Liver (tissue), 9 donors: ENCODE data around the gene IWS1. TPM values are rescaled to one million over a fixed set of nuclear protein-coding genes. Genes with fewer than 3 reads are reported as not detected.

ENCODE experiments used
- DNase-seq: peaks from one replicate; pipeline ENCODE4 v3.0.0-alpha.2; 2017; ENCODE audit warnings: low spot score
- H3K27ac ChIP-seq, 2 donors: one replicate each; pipeline ENCODE4 v1.7.0; 2013; ENCODE audit warnings: inconsistent platforms in 2 of 2, low read length in 2 of 2, control low read depth in 1 of 2, low read depth in 1 of 2, mild to moderate bottlenecking in 1 of 2
- H3K27me3 ChIP-seq, 4 donors: one replicate each; pipeline versions ENCODE4 v1.6.1 to v1.7.0; 2013; ENCODE audit warnings: low read length in 3 of 4, inconsistent platforms in 1 of 4, mild to moderate bottlenecking in 1 of 4, moderate library complexity in 1 of 4; ENCODE audit not compliant: control insufficient read depth in 4 of 4, insufficient read depth in 4 of 4
- H3K36me3 ChIP-seq, 4 donors: one replicate each; pipeline versions ENCODE4 v1.6.1 to v1.7.0; 2013; ENCODE audit warnings: low read length in 3 of 4, mild to moderate bottlenecking in 3 of 4, low read depth in 1 of 4, moderate library complexity in 1 of 4; ENCODE audit not compliant: control insufficient read depth in 4 of 4, insufficient read depth in 3 of 4
- H3K4me1 ChIP-seq, 4 donors: one replicate each; pipeline versions ENCODE4 v1.6.1 to v1.7.0; 2013; ENCODE audit warnings: low read length in 3 of 4, mild to moderate bottlenecking in 3 of 4, moderate library complexity in 1 of 4; ENCODE audit not compliant: control insufficient read depth in 4 of 4, insufficient read depth in 4 of 4
- H3K4me3 ChIP-seq, 3 donors: one replicate each; pipeline versions ENCODE4 v1.6.1 to v1.7.0; 2013; ENCODE audit warnings: low read length in 3 of 3, control low read depth in 1 of 3, low read depth in 1 of 3, mild to moderate bottlenecking in 1 of 3
- H3K9ac ChIP-seq, 2 donors: one replicate each; pipeline ENCODE4 v1.7.0; 2013; ENCODE audit warnings: low read length in 2 of 2, mild to moderate bottlenecking in 2 of 2, moderate library complexity in 2 of 2, control low read depth in 1 of 2, low read depth in 1 of 2
- H3K9me3 ChIP-seq, 4 donors: one replicate each; pipeline versions ENCODE4 v1.6.1 to v1.7.0; 2013; ENCODE audit warnings: low read length in 3 of 4; ENCODE audit not compliant: control insufficient read depth in 4 of 4
- ATF3 ChIP-seq: IDR thresholded peaks from 2 replicates; pipeline ENCODE4 v1.6.1; 2016; ENCODE audit warnings: antibody characterized with exemption
- EGR1 ChIP-seq, 2 donors: IDR thresholded peaks; 2 replicates each; pipeline ENCODE4 v1.6.1; 2016 to 2018; ENCODE audit warnings: antibody characterized with exemption in 2 of 2, low read depth in 2 of 2
- FOXA1 ChIP-seq: IDR thresholded peaks from 2 replicates; pipeline ENCODE4 v1.6.1; 2016; ENCODE audit warnings: antibody characterized with exemption
- FOXA2 ChIP-seq: IDR thresholded peaks from 2 replicates; pipeline ENCODE4 v1.6.1; 2016; ENCODE audit warnings: antibody characterized with exemption
- GABPA ChIP-seq, 2 donors: IDR thresholded peaks in 1 of 2; conservative IDR thresholded peaks in 1 of 2; 2 replicates each; pipeline ENCODE4 v1.6.1; 2016; ENCODE audit warnings: antibody characterized with exemption in 2 of 2, mild to moderate bottlenecking in 1 of 2, moderate library complexity in 1 of 2
- HNF4A ChIP-seq, 2 donors: conservative IDR thresholded peaks; 2 replicates each; pipeline ENCODE4 v1.6.1; 2016; ENCODE audit warnings: antibody characterized with exemption in 2 of 2, mild to moderate bottlenecking in 2 of 2
- HNF4G ChIP-seq: IDR thresholded peaks from 2 replicates; pipeline ENCODE4 v1.6.1; 2016; ENCODE audit warnings: antibody characterized with exemption
- JUND ChIP-seq, 2 donors: IDR thresholded peaks; 2 replicates each; pipeline ENCODE4 v1.6.1; 2016; ENCODE audit warnings: antibody characterized with exemption in 2 of 2
- NR2F2 ChIP-seq: IDR thresholded peaks from 2 replicates; pipeline ENCODE4 v1.6.1; 2016; ENCODE audit warnings: antibody characterized with exemption
- RAD21 ChIP-seq, 2 donors: IDR thresholded peaks; 2 replicates each; pipeline ENCODE4 v1.6.1; 2016; ENCODE audit warnings: antibody characterized with exemption in 2 of 2, mild to moderate bottlenecking in 2 of 2
- RXRA ChIP-seq, 2 donors: IDR thresholded peaks; 2 replicates each; pipeline ENCODE4 v1.6.1; 2017 to 2018; ENCODE audit warnings: antibody characterized with exemption in 2 of 2, mild to moderate bottlenecking in 1 of 2
- SP1 ChIP-seq: IDR thresholded peaks from 2 replicates; pipeline ENCODE4 v1.6.1; 2018; ENCODE audit warnings: antibody characterized with exemption, mild to moderate bottlenecking
- TAF1 ChIP-seq: conservative IDR thresholded peaks from 2 replicates; pipeline ENCODE4 v1.6.1; 2016; ENCODE audit warnings: antibody characterized with exemption, mild to moderate bottlenecking
- YY1 ChIP-seq: IDR thresholded peaks from 2 replicates; pipeline ENCODE4 v1.6.1; 2016; ENCODE audit warnings: antibody characterized with exemption, mild to moderate bottlenecking
- ZBTB33 ChIP-seq: IDR thresholded peaks from 2 replicates; pipeline ENCODE4 v1.6.1; 2016; ENCODE audit warnings: antibody characterized with exemption
- WGBS: extraction: QIAGEN DNeasy Blood & Tissue Kit; methylation state at CpG from one replicate; pipeline ENCODE4 v1.1.7; 2013; 5-methylcytosine and 5-hydroxymethylcytosine counted together
- polyA plus RNA-seq, 2 donors: library from polyadenylated mRNA; stranded (reverse) in 1 of 2; unstranded in 1 of 2; fragments of 200-250 nt in 1 of 2; fragments of >200 nt in 1 of 2; fragmentation: Nextera tagmentation in 1 of 2; extraction: Ambion mirVana in 1 of 2; gene quantifications; one replicate each; pipeline versions ENCODE4 v1.2.1 to v1.2.3, GENCODE V29; 2013 to 2015
- total RNA-seq, 2 donors: library from RNA; depleted of rRNA; stranded (reverse); fragments of >200 nt; gene quantifications; one replicate each; pipeline ENCODE4 v1.2.3, GENCODE V29; 2014
- TF ChIP-seq, protein P1 (sequence below): fragments of 150-350 bp; IDR thresholded peaks from 2 replicates; pipeline ENCODE4 v1.5.1; 2017; ENCODE audit warnings: improper control_type of control experiment, low read depth, low read length; ENCODE audit not compliant: missing input control
- TF ChIP-seq, protein P2 (sequence below): IDR thresholded peaks from 2 replicates; pipeline ENCODE4 v1.6.1; 2016; ENCODE audit warnings: antibody characterized with exemption
- TF ChIP-seq, protein P3 (sequence below): IDR thresholded peaks from 2 replicates; pipeline ENCODE4 v1.6.1; 2016; ENCODE audit warnings: antibody characterized with exemption, mild to moderate bottlenecking
- donor health status: healthy.
- donor health status: healthy.
- donor health status: healthy.
- donor health status: healthy.
- donor health status: healthy.

The IWS1 gene
- 10 to 100 TPM; 20.7 to 28.9 TPM for total RNA-seq
- polyA plus RNA-seq, result 10 to 100 TPM; 13.0 to 24.9 TPM

- Histone ChIP-seq H3K27me3 (no peaks in the 10 kb centered on the region), H3K36me3 (peaks cover 0 to 6% (median 2%) of the 10 kb centered on the region in 4 donors), H3K9me3 (no peaks in the 10 kb centered on the region), H3K9ac (peak within 1 kb of the TSS; percentile 93 to 94), H3K27ac (peak within 1 kb of the TSS; percentile 94 to 97), H3K4me3 (peak within 1 kb of the TSS; percentile 84 to 96 (median 88)), H3K4me1 (peaks cover 6 to 26% (median 15%) of the 10 kb centered on the region in 4 donors)
- TF ChIP-seq, protein P1, sequence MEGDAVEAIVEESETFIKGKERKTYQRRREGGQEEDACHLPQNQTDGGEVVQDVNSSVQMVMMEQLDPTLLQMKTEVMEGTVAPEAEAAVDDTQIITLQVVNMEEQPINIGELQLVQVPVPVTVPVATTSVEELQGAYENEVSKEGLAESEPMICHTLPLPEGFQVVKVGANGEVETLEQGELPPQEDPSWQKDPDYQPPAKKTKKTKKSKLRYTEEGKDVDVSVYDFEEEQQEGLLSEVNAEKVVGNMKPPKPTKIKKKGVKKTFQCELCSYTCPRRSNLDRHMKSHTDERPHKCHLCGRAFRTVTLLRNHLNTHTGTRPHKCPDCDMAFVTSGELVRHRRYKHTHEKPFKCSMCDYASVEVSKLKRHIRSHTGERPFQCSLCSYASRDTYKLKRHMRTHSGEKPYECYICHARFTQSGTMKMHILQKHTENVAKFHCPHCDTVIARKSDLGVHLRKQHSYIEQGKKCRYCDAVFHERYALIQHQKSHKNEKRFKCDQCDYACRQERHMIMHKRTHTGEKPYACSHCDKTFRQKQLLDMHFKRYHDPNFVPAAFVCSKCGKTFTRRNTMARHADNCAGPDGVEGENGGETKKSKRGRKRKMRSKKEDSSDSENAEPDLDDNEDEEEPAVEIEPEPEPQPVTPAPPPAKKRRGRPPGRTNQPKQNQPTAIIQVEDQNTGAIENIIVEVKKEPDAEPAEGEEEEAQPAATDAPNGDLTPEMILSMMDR, result peak; percentile 48
- peak in 1 of 2 donors; percentile 27 for TF ChIP-seq EGR1 (IDR thresholded peaks at IDR 0.05; ENCODE audit: low read depth in 2 of 2)
- TF ChIP-seq RXRA (IDR thresholded peaks at IDR 0.05), result peak in 1 of 2 donors; percentile 28
- no peak for TF ChIP-seq FOXA2
- no peak for TF ChIP-seq HNF4G
- TF ChIP-seq JUND (IDR thresholded peaks at IDR 0.05), result peak; percentile 7 to 36
- peak in 1 of 2 donors; percentile 46 for TF ChIP-seq HNF4A (conservative IDR thresholded peaks at IDR 0.05)
- peak; percentile 85 for TF ChIP-seq TAF1
- peak in 1 of 2 donors; percentile 29 for TF ChIP-seq RAD21 (IDR thresholded peaks at IDR 0.05)
- TF ChIP-seq NR2F2, result peak; percentile 58
- TF ChIP-seq YY1, result peak; percentile 99
- TF ChIP-seq SP1, result peak; percentile 65
- TF ChIP-seq, protein P2, sequence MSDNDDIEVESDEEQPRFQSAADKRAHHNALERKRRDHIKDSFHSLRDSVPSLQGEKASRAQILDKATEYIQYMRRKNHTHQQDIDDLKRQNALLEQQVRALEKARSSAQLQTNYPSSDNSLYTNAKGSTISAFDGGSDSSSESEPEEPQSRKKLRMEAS, result peak; percentile 66
- TF ChIP-seq GABPA (IDR thresholded peaks at IDR 0.05 in 1 of 2, conservative IDR thresholded peaks at IDR 0.05 in 1 of 2), result peak; percentile 42 to 73
- TF ChIP-seq ATF3, result peak; percentile 49
- TF ChIP-seq FOXA1, result no peak
- TF ChIP-seq ZBTB33, result peak; percentile 42
- TF ChIP-seq, protein P3, sequence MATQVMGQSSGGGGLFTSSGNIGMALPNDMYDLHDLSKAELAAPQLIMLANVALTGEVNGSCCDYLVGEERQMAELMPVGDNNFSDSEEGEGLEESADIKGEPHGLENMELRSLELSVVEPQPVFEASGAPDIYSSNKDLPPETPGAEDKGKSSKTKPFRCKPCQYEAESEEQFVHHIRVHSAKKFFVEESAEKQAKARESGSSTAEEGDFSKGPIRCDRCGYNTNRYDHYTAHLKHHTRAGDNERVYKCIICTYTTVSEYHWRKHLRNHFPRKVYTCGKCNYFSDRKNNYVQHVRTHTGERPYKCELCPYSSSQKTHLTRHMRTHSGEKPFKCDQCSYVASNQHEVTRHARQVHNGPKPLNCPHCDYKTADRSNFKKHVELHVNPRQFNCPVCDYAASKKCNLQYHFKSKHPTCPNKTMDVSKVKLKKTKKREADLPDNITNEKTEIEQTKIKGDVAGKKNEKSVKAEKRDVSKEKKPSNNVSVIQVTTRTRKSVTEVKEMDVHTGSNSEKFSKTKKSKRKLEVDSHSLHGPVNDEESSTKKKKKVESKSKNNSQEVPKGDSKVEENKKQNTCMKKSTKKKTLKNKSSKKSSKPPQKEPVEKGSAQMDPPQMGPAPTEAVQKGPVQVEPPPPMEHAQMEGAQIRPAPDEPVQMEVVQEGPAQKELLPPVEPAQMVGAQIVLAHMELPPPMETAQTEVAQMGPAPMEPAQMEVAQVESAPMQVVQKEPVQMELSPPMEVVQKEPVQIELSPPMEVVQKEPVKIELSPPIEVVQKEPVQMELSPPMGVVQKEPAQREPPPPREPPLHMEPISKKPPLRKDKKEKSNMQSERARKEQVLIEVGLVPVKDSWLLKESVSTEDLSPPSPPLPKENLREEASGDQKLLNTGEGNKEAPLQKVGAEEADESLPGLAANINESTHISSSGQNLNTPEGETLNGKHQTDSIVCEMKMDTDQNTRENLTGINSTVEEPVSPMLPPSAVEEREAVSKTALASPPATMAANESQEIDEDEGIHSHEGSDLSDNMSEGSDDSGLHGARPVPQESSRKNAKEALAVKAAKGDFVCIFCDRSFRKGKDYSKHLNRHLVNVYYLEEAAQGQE, result peak; percentile 80
- under 1% methylated on average over 70 of the region's 70 CpGs for WGBS
- peak; percentile 92 for DNase-seq
Observed at GRCh38 chr2:127526132-127527000, at the start of gene IWS1. Gene IWS1 (minus strand): TSS chr2:127526489. CDS start chr2:127526208, 281 bp downstream.
